ENCODE data around the gene ARL5C.

ARL5C gene, protein sequence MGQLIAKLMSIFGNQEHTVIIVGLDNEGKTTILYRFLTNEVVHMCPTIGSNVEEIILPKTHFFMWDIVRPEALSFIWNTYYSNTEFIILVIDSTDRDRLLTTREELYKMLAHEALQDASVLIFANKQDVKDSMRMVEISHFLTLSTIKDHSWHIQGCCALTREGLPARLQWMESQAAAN

DNA sequence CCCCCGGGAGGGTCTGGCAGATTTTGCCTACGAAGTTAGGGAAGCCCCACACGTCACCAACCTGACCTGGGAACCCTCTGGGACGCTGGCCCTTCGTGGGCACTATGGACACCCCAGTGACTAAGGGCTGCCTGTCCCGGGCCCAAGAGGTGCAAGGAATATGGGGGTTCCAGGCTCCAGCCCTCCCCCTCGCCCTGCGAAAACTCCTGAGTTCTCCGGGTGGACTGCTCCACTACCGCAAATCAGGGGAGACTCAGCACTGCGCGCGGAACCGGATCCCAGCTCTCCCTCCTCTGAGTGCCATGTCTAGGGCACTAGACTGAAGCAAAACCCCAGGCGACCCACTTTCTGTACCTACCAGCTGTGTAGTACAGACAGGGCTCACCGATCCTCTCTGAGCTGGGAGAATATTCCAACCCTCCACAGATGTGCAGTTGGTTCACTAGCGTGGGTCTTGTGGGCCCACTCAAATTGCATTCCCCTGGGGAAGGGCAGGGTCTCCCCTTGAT lies at the start of gene ARL5C:
Gene ARL5C (minus strand): TSS at position 321 of the 509 bp plus-strand sequence. CDS start 401 bp downstream, outside the sequence.
- no peak for DNase-seq (ENCODE audit: low spot score)

GRCh38 chr17:39213852-39214251 lies 47.9 kb upstream of the ARL5C start:
- no peak for DNase-seq (ENCODE audit: low spot score)

DNA sequence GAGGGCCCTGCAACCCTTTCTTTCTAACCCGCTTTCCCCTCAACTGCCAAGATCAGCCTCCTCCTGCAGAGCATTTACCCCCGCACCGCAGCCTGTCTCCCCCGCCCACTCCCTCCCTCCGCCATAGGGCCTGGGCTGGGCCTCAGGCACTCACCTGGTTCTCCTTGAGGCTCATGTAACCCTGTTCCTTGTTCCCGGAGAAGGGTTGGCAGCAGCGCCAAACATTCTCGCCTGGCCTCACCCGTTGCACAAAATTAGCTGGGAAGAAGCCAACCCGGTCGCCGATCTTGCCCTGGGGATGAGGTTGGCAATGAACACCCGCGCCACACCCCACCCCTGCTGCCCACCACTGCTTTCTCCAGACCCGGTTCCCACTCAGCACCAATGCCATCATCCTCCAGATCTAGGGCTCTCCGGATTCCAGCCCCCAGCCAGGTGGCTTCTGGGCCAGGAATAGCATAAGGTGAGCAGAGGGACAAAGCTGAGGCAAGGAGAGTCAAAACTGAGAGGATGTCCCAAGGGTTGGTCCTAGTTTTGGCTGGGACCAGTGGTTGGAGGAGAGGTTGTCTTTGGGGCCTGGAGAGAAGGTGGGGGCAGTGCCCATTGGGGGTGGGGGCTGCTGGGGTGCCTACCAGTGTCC lies 47.0 kb upstream of the ARL5C start:
- DNase-seq (ENCODE audit: low spot score): no peak

GRCh38 chr17:39212195-39212810 lies 46.3 kb upstream of the ARL5C start:
- DNase-seq (ENCODE audit: low spot score): no peak

GRCh38 chr17:39210093-39210434 lies 44.1 kb upstream of the ARL5C start:
- no peak for DNase-seq (ENCODE audit: low spot score)

DNA sequence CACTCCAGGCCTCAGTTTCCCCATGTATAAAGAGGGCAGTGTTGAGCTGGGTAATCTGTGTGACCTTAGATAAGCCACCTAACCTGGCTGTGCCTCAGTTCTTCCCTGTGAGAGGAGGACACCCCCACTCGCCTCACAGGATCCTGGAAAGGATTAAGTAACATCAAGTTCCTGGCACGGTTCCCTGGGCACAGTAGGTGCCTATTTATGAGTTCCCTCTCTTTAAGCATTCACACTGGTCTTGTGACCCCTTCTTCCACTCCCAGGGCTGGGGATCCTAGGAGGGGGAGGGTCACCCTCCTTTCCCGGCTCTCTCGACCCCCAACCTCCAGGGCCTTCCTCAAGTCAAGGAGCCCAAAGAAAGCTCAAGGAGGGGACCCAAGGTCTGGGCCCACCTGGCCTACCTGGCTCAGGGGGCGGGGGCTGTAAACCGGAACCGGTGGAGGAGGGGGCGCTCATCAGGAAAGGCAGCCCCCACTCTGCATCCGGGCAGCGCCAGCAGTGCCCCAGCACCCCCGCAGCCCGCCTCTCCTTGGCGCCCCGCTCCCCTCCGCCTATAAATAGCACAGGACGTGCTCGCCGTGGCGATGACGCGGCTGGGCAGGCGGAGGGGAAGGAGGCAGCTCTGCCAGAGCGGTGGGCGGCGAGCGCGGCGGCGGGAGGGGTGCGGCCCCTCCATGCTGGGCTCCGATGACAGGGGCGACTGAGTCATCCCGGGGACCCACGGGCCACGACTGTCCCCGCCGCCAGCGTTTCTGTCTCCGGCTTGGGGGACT lies 43.5 kb upstream of the ARL5C start:
- DNase-seq (ENCODE audit: low spot score): no peak

DNA sequence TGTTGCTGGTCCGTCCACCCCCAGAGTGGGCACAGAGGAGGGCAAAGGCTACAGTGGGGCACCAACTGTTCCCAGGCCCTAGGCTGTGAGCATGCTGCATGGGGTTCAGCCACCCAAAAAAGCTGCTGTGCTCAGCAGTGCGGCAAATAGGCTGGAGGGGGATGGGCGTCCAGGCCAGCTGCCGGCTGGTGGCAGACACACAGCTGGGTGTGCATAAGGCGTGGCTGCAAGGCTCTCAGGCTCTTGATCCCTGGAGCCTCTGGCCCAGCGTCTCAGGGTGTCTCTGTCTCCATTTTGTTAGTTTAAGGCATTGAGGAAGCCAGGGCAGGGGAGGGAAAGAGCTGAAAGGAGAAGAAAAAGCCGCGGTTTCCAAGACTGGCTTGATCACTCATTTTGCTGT lies 42.9 kb upstream of the ARL5C start:
- DNase-seq (ENCODE audit: low spot score): no peak

DNA sequence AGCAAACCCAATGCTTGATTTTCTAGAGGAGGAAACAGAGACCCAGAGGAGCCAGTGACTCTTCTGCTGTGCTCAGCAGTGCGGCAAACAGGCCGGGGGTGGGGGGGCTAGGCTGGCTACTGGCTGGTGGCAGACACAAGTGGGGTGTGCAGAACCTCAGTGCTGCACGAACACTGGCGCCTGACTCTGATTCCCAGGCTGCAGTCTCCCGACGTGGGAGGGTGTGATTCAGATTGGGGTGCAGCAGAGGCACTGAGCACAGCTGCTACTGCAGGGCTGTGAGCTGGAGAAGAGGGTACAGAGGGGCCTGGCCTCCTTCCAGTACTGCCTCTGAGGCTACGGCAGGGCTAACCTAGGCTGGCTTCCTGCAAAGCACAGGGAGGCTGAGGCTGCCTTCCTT lies 42.2 kb upstream of the ARL5C start:
- DNase-seq (ENCODE audit: low spot score): no peak

GRCh38 chr17:39205112-39205526 lies 39.2 kb upstream of the ARL5C start:
- no peak for DNase-seq (ENCODE audit: low spot score)

DNA sequence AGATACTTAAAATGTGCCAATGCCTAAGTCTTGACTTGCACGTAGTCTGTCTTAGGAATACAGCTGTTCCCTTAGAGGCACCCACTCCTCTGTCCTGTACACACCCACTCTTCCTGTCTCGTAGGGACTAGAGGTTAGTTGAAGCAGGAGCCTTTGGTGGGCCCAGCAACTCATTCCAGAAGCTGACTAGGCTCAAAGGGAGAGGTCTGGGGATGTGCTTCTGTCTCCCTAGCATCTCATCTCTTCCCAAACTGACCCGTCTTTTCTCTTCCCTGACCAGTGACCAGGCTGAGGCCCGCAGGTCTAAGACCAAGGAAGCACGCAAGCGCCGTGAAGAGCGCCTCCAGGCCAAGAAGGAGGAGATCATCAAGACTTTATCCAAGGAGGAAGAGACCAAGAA lies 38.3 kb upstream of the ARL5C start:
- DNase-seq (ENCODE audit: low spot score): no peak

- DNase-seq (ENCODE audit: low spot score): no peak
Measured at GRCh38 chr17:39200957-39201510, 35.1 kb upstream of the ARL5C start.

DNA sequence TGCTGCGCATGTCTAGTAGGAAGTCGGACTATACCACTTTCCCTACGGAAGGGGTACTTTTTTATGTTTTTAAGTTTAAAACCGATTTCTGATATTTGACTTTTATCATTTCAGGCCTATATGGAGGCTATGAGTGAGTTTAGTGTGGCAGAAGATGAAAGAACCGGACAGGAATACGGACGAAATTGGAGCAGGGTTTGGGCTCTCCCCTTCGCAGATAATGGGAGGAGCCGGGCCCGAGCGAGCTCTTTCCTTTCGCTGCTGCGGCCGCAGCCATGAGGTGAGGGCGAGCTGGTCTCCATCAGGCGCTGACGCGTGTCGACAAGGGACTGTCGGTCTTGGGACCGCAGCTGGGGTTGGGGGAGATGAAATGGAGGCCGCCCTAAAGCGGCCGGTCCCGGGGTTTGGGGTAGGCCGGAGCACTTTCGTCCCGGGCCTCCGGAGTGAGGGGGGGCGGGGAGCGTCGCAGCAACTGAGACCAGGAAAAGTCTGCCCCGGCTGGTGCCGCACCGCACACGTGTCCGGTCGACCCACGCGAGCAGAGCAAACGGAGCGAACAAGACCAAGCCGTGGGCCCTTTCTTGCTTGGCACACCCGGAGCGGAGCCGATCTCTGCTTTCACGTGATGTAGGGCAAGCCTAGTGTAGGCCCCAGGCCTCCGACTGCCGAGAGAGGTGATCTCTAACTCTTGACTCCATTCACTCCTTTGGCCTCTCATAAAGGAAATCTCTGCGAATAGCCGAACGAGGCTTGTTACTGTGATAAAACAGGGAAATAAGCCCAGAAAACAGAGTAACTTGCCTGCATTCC lies 34.3 kb upstream of the ARL5C start, which contains the start of gene RPL19:
Gene RPL19 (plus strand): TSS at position 214 of the 810 bp plus-strand sequence. CDS start 62 bp downstream, at position 276.
- DNase-seq (ENCODE audit: low spot score): peak; percentile 92

DNA sequence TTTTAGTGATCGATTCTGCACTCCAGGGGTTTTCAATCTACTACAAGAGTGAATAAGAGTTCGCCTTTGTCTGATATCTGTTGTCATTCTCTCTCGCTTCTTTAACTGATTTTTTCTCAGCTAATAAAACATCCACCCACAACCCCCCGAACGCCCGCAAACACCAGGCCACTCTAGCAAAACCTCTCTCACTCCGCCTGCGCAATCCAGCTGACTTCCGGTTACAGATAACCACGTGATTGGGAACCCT lies 33.8 kb upstream of the ARL5C start:
- DNase-seq (ENCODE audit: low spot score): peak; percentile 99

DNA sequence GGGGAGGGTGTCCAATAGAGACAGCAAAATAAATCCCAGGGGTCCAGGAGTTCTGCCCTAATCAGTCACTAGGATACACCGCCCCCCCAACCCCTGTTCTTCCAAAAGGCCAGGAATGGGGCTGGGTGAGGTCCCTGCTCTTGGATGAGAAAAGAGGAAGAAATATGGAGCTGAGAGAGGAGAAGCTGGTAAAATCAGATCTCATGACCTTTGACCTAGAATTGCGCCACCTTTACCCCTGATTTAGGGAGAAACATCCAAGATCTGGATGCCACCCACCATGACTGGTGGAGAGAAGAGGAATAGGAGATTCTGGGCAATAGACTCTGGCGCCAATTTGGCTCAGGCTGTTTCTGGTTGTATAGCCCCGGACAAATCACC lies 32.2 kb upstream of the ARL5C start:
- no peak for DNase-seq (ENCODE audit: low spot score)

- peak; percentile 87 for DNase-seq (ENCODE audit: low spot score)
Measured at GRCh38 chr17:39197380-39198185, 31.6 kb upstream of the ARL5C start, which contains the start of gene CACNB1. Gene CACNB1 (minus strand): TSS chr17:39197669. CDS start chr17:39197495, 174 bp downstream.

DNA sequence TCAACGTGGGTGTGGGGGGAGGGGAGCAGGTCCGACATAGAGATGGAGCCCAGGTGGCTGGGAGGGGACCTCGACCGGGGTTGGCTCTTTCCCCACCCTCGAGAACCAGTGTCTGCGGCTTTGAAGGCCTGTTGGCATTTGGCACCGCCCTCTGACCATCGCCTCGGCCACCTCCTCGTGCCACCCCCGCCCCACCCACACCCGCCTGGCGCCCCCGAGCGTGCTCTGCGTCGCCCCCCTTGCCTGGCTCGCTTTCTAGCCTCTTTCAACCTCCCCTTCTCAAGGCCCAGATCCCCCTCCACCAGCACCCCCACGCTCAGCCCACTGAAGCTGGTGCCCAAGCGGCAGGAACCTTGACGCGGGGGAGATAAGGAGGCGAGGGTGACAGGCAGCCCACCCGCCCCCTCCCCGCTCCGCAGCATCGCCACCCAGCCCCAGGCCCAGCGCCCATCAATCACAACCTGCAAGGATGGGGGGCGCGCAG lies 30.9 kb upstream of the ARL5C start:
- no peak for DNase-seq (ENCODE audit: low spot score)

DNA sequence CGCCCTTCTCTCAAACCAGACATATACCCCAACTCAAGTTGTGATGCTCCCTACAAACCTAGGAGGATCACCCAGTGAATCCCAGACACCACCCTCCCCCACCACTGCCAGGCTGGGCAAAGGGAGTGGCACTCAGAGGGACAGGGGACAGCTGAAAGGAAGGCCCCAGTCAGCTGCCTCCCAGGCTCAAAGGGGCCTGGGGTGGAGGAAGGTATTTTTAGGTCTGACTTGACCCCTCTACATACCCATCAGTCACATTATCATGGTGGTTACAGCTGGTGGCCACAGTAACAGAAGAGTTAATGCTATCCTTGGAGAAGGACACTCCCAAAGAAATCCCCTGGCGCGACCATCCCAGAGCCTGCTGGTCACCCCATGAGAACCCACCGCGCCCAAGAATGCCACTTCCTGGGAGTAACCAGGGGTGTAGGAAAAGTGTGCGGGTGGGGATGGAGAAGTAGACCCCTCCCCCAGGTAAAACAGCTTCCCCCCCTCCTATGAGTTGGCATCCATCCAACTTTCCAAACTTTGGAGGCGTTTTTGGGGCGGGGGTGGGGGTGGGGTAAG lies 30.4 kb upstream of the ARL5C start:
- DNase-seq (ENCODE audit: low spot score): no peak

DNA sequence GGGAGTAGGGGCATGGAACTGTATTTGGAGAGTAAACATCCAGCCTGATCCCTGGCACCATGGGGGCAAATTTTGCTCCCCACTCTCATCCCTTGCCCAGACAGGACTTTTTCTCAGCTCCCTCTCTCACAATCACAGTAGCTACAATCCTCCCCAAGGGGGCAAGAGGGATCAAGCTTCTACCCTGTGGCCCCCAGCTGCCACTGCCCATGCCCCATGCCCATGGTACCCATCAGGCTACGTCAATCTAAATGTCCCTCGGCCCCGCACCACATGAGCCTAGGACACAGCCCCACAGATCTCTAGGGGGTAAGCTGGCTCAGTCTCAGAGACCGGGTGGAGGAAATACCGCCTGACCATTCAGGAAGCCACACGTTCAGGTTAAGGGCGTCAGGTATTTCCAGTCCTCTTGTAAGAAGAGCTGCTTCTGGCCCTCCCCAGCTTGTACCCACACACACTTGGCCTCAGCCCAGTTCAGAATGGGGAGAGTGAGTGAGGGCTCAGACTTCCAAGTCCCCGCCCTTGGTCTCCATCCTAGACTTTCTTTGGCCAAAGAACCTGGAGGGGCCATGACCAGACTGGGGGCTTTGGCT lies 29.7 kb upstream of the ARL5C start:
- DNase-seq (ENCODE audit: low spot score): no peak

DNA sequence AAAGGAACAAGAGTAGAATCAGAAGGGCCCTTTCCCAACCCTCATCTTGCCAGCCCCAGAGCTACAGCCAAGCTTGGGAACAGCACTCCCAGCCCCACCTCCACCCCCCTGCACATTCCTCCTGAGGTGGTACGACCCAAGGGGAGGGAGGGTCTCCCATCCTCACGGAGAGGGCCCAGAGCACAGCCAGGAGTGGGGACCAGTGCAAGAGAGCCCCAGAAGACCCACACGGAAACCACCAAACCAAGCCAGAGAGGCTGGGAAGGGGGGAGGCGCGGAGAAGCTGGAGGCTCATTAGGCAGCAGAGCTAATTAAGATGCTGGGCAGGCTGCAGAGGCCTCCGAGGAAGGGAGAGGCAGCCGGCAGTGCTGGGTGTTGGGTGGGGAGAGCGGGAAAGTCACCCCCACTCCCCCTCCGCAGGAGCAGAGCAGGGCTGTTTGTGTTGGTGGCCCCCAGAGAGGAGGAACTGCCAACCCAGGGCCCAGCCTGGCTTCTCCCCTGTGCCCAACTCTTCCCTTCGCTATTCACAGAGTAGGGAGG lies 29.1 kb upstream of the ARL5C start:
- DNase-seq (ENCODE audit: low spot score): no peak
